Right atrium auricular region (tissue), 2 donors: Measurements from ENCODE around the gene PDS5A. TPM values are rescaled to one million over a fixed set of nuclear protein-coding genes. Genes with fewer than 3 reads are reported as not detected.
"Not testable (repeated sequence)": the region's sequence is repeated elsewhere in the genome, so short reads cannot be mapped to it uniquely, and the experiment has no call there.

ENCODE experiments used
- DNase-seq: peaks from one replicate; pipeline ENCODE4 v3.0.0-alpha.2; 2019; ENCODE audit warnings: low spot score
- H3K27ac ChIP-seq, 2 donors: fragments of 200-600 bp; sonication (generic); 1 replicate in 1 of 2; 2 replicates in 1 of 2; pipeline ENCODE4 v1.5.1; 2016 to 2019
- H3K27me3 ChIP-seq, 2 donors: fragments of 200-600 bp; sonication (generic); one replicate each; pipeline versions ENCODE4 v1.5.1 to v1.6.0; 2017 to 2019
- H3K36me3 ChIP-seq: fragments of 200-600 bp; sonication (generic); one replicate; pipeline ENCODE4 v1.5.1; 2016
- H3K4me1 ChIP-seq, 2 donors: fragments of 200-600 bp; sonication (generic); one replicate each; pipeline versions ENCODE4 v1.5.1 to v1.6.0; 2017 to 2019
- H3K4me3 ChIP-seq, 2 donors: fragments of 200-600 bp; sonication (generic); 1 replicate in 1 of 2; 2 replicates in 1 of 2; pipeline ENCODE4 v1.5.1; 2017 to 2019; ENCODE audit warnings: mild to moderate bottlenecking in 1 of 2, moderate library complexity in 1 of 2
- H3K9me3 ChIP-seq, 2 donors: fragments of 200-600 bp; sonication (generic); one replicate each; pipeline ENCODE4 v1.5.1; 2019
- total RNA-seq, 2 donors: library from RNA; depleted of rRNA; stranded (reverse); fragments of >200 nt; gene quantifications; one replicate each; pipeline ENCODE4 v1.1.0, GENCODE V29; 2016
- TF ChIP-seq, protein P1 (sequence below), 2 donors: fragments of 200-600 bp; sonication (generic); IDR thresholded peaks; one replicate each; pipeline ENCODE4 v1.5.1; 2019; ENCODE audit warnings: antibody characterized with exemption in 2 of 2

PDS5A gene
- total RNA-seq, 2 donors from 2014 or later, result 29.5 to 30.3 TPM

DNA sequence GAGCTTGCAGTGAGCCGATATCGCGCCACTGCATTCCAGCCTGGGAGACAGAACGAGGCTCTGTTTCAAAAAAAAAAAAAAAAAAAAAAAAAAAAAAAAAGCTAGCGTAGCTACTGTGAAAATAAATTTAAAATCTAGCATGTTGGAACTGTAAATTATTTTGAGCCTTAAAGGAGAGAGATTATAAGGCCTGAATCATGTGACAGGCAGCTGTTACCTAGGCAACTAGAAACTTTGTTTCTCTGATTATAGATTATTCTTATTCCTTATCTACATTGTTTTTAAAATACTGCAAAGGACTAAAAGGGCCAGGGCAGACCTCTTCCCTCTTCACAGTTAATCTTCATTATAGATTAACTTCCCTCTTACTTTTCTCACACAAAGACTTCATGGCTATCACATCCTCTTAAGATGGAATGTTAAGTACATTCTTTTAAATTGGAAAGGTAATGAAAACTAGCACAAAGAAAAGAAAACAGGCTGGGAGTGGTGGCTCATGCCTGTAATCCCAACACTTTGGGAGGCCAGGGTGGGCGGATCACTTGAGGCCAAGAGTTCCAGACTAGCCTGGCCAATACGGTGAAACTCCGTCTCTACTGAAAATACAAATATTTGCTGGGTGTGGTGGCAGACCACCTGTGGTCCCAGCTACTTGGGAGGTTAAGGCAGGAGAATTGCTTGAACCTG, 21.1 kb upstream of the PDS5A start:
- Histone ChIP-seq H3K4me1 (no peaks in the 10 kb centered on the region), H3K36me3 (no peaks in the 10 kb centered on the region), H3K27ac (no peak overlapping the region), H3K4me3 (no peak overlapping the region), H3K9me3 (no peaks in the 10 kb centered on the region), H3K27me3 (no peaks in the 10 kb centered on the region)
- DNase-seq, result no peak
- TF ChIP-seq, protein P1, sequence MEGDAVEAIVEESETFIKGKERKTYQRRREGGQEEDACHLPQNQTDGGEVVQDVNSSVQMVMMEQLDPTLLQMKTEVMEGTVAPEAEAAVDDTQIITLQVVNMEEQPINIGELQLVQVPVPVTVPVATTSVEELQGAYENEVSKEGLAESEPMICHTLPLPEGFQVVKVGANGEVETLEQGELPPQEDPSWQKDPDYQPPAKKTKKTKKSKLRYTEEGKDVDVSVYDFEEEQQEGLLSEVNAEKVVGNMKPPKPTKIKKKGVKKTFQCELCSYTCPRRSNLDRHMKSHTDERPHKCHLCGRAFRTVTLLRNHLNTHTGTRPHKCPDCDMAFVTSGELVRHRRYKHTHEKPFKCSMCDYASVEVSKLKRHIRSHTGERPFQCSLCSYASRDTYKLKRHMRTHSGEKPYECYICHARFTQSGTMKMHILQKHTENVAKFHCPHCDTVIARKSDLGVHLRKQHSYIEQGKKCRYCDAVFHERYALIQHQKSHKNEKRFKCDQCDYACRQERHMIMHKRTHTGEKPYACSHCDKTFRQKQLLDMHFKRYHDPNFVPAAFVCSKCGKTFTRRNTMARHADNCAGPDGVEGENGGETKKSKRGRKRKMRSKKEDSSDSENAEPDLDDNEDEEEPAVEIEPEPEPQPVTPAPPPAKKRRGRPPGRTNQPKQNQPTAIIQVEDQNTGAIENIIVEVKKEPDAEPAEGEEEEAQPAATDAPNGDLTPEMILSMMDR (IDR thresholded peaks at IDR 0.05), result no peak

DNA sequence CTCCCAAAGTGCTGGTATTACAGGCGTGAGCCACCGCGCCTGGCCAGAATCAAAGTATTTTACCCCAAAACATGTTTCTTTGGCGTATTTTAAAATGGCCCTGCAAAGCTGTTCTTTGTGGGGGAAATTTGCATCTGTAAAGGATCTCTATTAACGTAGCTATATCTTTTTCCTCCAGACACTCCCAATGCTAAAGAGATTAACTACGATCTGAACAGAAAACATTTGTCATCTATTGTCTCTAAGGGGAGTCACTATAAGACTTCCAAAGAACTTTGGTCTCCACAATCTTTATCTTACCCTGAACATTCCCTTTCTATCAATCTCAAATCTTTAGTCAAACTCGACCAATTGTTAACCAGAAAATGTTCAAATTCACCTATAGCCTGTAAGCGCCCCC, 19.1 kb upstream of the PDS5A start:
- H3K4me3 ChIP-seq, result no peak overlapping the region
- no peak for DNase-seq
- no peaks in the 10 kb centered on the region for H3K27me3 ChIP-seq
- H3K27ac ChIP-seq, result no peak overlapping the region
- no peaks in the 10 kb centered on the region for H3K36me3 ChIP-seq
- no peaks in the 10 kb centered on the region for H3K4me1 ChIP-seq
- TF ChIP-seq, protein P1 (IDR thresholded peaks at IDR 0.05), result no peak
- no peaks in the 10 kb centered on the region for H3K9me3 ChIP-seq

DNA sequence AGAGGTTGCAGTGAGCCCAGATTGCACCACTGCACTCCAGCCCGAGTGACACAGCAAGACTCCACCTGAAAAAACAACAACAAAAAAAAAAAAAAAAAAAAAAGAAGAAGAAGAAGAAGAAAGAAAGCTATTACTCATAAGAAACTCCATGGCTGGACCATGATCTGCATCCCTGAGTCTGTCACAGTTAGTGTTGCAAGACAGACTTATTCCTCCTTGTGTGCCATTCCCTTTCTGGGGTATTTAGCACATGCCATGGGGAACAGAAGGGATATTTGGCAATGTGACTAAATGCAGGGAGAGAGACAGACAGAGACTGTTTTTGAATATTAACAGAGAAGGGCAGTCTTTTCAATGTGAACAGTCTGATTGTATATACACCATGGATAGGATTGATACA, 16.7 kb upstream of the PDS5A start:
- DNase-seq, result no peak
- Histone ChIP-seq H3K4me3 (no peak overlapping the region), H3K27ac (no peak overlapping the region), H3K9me3 (no peaks in the 10 kb centered on the region), H3K4me1 (no peaks in the 10 kb centered on the region), H3K36me3 (no peaks in the 10 kb centered on the region), H3K27me3 (no peaks in the 10 kb centered on the region)
- TF ChIP-seq, protein P1 (IDR thresholded peaks at IDR 0.05), result no peak

DNA sequence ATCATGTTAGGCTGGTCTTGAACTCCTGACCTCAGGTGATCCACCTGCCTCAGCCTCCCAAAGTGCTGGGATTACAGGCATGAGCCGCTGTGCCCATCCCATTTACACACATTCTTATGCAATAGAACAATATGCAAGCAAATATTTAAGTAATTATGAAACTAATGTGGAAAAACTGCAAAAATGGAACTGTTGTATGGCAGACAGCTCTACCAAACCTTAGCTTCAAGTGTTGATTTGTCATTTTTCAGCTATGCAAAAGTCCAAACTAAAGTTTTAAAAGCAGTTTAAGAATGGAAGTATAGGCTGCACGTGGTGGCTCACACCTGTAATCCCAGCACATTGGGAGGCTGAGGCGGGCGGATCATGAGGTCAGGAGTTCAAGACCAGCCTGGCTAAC, 11.7 kb upstream of the PDS5A start:
- not testable (repeated sequence) for DNase-seq, H3K27me3 ChIP-seq, H3K9me3 ChIP-seq, H3K4me3 ChIP-seq, H3K27ac ChIP-seq, H3K36me3 ChIP-seq, H3K4me1 ChIP-seq

DNA sequence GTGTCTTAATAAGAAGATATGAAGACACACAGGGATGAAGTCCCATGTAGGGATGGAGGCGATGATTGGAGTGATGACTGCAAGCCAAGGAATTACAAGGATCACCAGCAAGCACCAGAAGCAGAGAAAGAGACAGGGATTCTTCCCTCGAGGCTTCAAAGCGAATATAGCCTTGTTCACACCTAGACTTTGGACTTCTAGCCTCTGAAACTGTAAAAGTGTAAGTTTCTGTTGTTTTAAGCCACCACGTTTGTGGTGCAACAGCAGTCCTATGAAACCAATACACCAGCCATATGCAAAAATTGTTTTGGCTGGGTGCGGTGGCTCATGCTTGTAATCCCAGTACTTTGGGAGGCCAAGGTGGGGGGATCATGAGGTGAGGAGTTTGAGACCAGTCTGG, 9.8 kb upstream of the PDS5A start:
- TF ChIP-seq, protein P1 (IDR thresholded peaks at IDR 0.05), result no peak

DNA sequence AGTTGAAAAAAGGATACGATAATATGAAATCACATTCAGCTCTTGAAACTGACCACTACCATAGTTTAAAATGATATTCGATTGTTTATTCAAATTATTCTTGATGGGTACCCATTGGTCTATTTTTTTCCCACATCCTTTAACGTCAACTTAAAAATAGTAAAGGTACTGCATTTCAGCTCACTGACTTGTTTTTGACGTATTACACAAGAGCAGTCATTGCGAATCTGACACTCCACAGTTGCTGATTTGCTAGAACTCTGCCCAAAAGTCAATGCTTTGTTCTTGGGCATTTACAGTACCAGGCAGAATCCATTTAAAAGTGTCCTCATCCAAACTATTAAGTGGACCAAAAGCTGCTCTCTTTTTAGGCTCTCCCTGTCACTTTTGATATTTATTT, 1.2 kb upstream of the PDS5A start:
- Histone ChIP-seq H3K27me3 (no peaks in the 10 kb centered on the region), H3K9me3 (no peaks in the 10 kb centered on the region), H3K4me1 (peaks cover 0 to 21% of the 10 kb centered on the region in 2 donors), H3K4me3 (no peak overlapping the region), H3K27ac (no peak overlapping the region), H3K36me3 (peaks cover 12% of the 10 kb centered on the region)
- DNase-seq, result no peak
- TF ChIP-seq, protein P1 (IDR thresholded peaks at IDR 0.05), result no peak

More for the DNA sequence above, 9.8 kb upstream of the PDS5A start:
- no peak for DNase-seq
- H3K9me3 ChIP-seq, result no peaks in the 10 kb centered on the region
- no peak overlapping the region for H3K4me3 ChIP-seq
- no peak overlapping the region for H3K27ac ChIP-seq
- no peaks in the 10 kb centered on the region for H3K4me1 ChIP-seq
- H3K27me3 ChIP-seq, result no peaks in the 10 kb centered on the region
- H3K36me3 ChIP-seq, result no peaks in the 10 kb centered on the region
